ENCODE measurements around the gene HYLS1.

DNA sequence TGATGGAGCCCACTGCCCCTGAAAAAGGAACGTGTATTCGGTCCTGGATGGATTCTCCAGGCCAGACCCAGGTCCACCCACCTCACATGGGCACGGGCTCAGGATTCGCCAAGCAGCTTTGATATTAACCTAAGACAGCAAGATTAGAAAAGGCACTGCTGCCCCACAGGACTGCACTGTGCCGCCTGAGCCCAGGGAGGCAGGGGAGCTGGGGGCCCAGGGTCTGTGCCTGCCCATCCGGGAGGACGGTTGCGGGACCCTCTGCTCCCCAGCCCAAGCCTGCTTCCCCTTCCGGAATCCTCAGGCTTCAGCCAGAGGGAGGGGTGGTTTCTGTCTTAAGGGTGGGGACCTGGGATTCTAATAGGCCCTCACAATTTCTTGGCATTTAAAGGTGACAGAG lies 44.8 kb downstream of the HYLS1 start:
- no peak for TF ChIP-seq CTCF (IDR thresholded peaks at IDR 0.05 in 8 of 11, conservative IDR thresholded peaks at IDR 0.05 in 3 of 11)
- TF ChIP-seq POLR2A (IDR thresholded peaks at IDR 0.05) = no peak
- TF ChIP-seq POLR2AphosphoS5 (IDR thresholded peaks at IDR 0.05) = no peak

Data from spleen (tissue), 7 donors.